Caco-2 (cell line): Measurements from ENCODE around the gene ABCC3. TPM values are rescaled to one million over a fixed set of nuclear protein-coding genes. Genes with fewer than 3 reads are reported as not detected.

Source experiments
- BruUV-seq: library from RNA; stranded (reverse); fragments of 400-500 nt; replicated peaks from 2 replicates; lab custom pipeline; 2021; lab: Mats Ljungman, UMichigan
- CTCF ChIA-PET: fragments of 300-600 bp; sonication (Branson Sonifier 250); formaldehyde crosslinking; loops from one replicate; lab custom pipeline; 2022; ENCODE audit warnings: antibody characterized with exemption; lab: Charles Lee
- POLR2A ChIA-PET: fragments of 300-600 bp; sonication (Branson Sonifier 250); formaldehyde crosslinking; loops from one replicate; lab custom pipeline; 2022; ENCODE audit warnings: antibody characterized with exemption; lab: Charles Lee
- DNase-seq, 2 experiments: peaks; one replicate each; pipeline versions ENCODE4 v3.0.0 to v3.0.0-alpha.2; 2020 to 2022
- H3K27me3 ChIP-seq: replicated peaks from 2 replicates; pipeline ENCODE4 v1.6.0; 2011; ENCODE audit warnings: low read length; ENCODE audit not compliant: control insufficient read depth, insufficient read depth
- H3K36me3 ChIP-seq: 2 replicates; pipeline ENCODE4 v1.5.1; 2011; ENCODE audit warnings: low read length; ENCODE audit not compliant: control insufficient read depth, insufficient read depth
- H3K4me1 ChIP-seq: fragments of 250-450 bp; sonication (Bioruptor Pico); 2 replicates; pipeline ENCODE4 v1.5.1; 2020; ENCODE audit warnings: mild to moderate bottlenecking
- H3K4me3 ChIP-seq: 2 replicates; pipeline ENCODE4 v1.5.1; 2011; ENCODE audit warnings: low read depth, mild to moderate bottlenecking, control low read depth, low read length
- H3K9me3 ChIP-seq: fragments of 250-450 bp; sonication (Bioruptor Pico); 2 replicates; pipeline ENCODE4 v1.5.1; 2020; ENCODE audit warnings: mild to moderate bottlenecking, moderate library complexity
- H3K27ac Mint-ChIP-seq: one replicate; pipeline ENCODE4 v1.8.0; 2022; ENCODE audit warnings: mixed read lengths; ENCODE audit not compliant: unreplicated experiment
- H3K27me3 Mint-ChIP-seq: one replicate; pipeline ENCODE4 v1.8.0; 2022; ENCODE audit warnings: mixed read lengths; ENCODE audit not compliant: insufficient read depth, unreplicated experiment
- H3K36me3 Mint-ChIP-seq: one replicate; pipeline ENCODE4 v1.8.0; 2022; ENCODE audit warnings: mild to moderate bottlenecking, mixed read lengths; ENCODE audit not compliant: insufficient read depth, unreplicated experiment
- H3K4me1 Mint-ChIP-seq: one replicate; pipeline ENCODE4 v1.8.0; 2022; ENCODE audit warnings: low read depth, mixed read lengths; ENCODE audit not compliant: unreplicated experiment
- H3K4me3 Mint-ChIP-seq: one replicate; pipeline ENCODE4 v1.8.0; 2022; ENCODE audit warnings: mild to moderate bottlenecking, moderate library complexity, mixed read lengths; ENCODE audit not compliant: unreplicated experiment
- H3K9me3 Mint-ChIP-seq: one replicate; pipeline ENCODE4 v1.8.0; 2022; ENCODE audit warnings: mixed read lengths; ENCODE audit not compliant: unreplicated experiment
- CTCF ChIP-seq, 2 experiments: fragments of 200-600 bp in 1 of 2; IDR thresholded peaks; 1 replicate in 1 of 2; 2 replicates in 1 of 2; pipeline versions ENCODE4 v1.5.1 to v1.8.0; 2011 to 2022; ENCODE audit warnings: antibody characterized with exemption in 1 of 2, control low read depth in 1 of 2, inconsistent platforms in 1 of 2, low read depth in 1 of 2, low read length in 1 of 2, mild to moderate bottlenecking in 1 of 2, moderate library complexity in 1 of 2; ENCODE audit not compliant: insufficient read depth in 1 of 2, severe bottlenecking in 1 of 2, unreplicated experiment in 1 of 2
- intact Hi-C: fragments of 100-400 bp; cut with micrococcal nuclease; formaldehyde crosslinking; loops from one replicate; pipeline ENCODE4 v1.10.0; 2022; ENCODE audit not compliant: unreplicated experiment
- total RNA-seq: library from RNA; stranded (reverse); gene quantifications from 2 replicates; pipeline ENCODE4 v1.2.3, GENCODE V29; 2022

ABCC3 gene
- total RNA-seq, 1 experiment from 2014 or later: 45.6 TPM

- Mint-ChIP-seq H3K27ac (no peak overlapping the region), H3K27me3 (no peaks in the 10 kb centered on the region)
- POLR2A ChIA-PET: no interaction called here
Measured at GRCh38 chr17:50586421-50587247, 48.0 kb upstream of the ABCC3 start.

GRCh38 chr17:50587571-50587970, 47.1 kb upstream of the ABCC3 start:
- CTCF ChIA-PET: interaction anchor here (0.9 kb wide), 1 partner anchor 38 kb away, joined by 3 read pairs; no protein-coding TSS in a partner anchor
- intact Hi-C loops: no loop called here
- DNase-seq: no peak
- Histone ChIP-seq H3K9me3 (no peaks in the 10 kb centered on the region), H3K4me1 (peaks cover 9% of the 10 kb centered on the region), H3K36me3 (no peaks in the 10 kb centered on the region), H3K27me3 (no peaks in the 10 kb centered on the region), H3K4me3 (no peak overlapping the region)
- BruUV-seq: no TSS peak
- peaks cover 7% of the 10 kb centered on the region for H3K4me1 Mint-ChIP-seq
- H3K4me3 Mint-ChIP-seq: no peak overlapping the region
- no peaks in the 10 kb centered on the region for H3K9me3 Mint-ChIP-seq
- POLR2A ChIA-PET: no interaction called here
- TF ChIP-seq CTCF (IDR thresholded peaks at IDR 0.05; ENCODE audit: insufficient read depth in 1 of 2, low read depth in 1 of 2, low read length in 1 of 2, severe bottlenecking in 1 of 2, unreplicated experiment in 1 of 2): no peak
- H3K27me3 Mint-ChIP-seq: no peaks in the 10 kb centered on the region
- no peak overlapping the region for H3K27ac Mint-ChIP-seq
- H3K36me3 Mint-ChIP-seq: no peaks in the 10 kb centered on the region

More at GRCh38 chr17:50586421-50587247, 48.0 kb upstream of the ABCC3 start:
- DNase-seq: no peak
- no peaks in the 10 kb centered on the region for H3K36me3 ChIP-seq
- peaks cover 9% of the 10 kb centered on the region for H3K4me1 ChIP-seq
- peaks cover 3% of the 10 kb centered on the region; the same call in 1 of the 2 replicates for H3K9me3 ChIP-seq
- H3K4me1 Mint-ChIP-seq: peaks cover 7% of the 10 kb centered on the region
- intact Hi-C loops: no loop called here
- BruUV-seq: no TSS peak
- TF ChIP-seq CTCF (IDR thresholded peaks at IDR 0.05; ENCODE audit: insufficient read depth in 1 of 2, low read depth in 1 of 2, low read length in 1 of 2, severe bottlenecking in 1 of 2, unreplicated experiment in 1 of 2): no peak
- no peaks in the 10 kb centered on the region for H3K9me3 Mint-ChIP-seq
- H3K27me3 ChIP-seq: no peaks in the 10 kb centered on the region
- CTCF ChIA-PET: interaction anchor here (0.5 to 1.2 kb wide), 6 partner anchors 33 to 98 kb away, joined by 3 to 6 read pairs (median 3); no protein-coding TSS in a partner anchor
- H3K36me3 Mint-ChIP-seq: no peaks in the 10 kb centered on the region
- no peak overlapping the region for H3K4me3 ChIP-seq
- no peak overlapping the region for H3K4me3 Mint-ChIP-seq

- no peak overlapping the region for H3K27ac Mint-ChIP-seq
- H3K9me3 ChIP-seq: no peaks in the 10 kb centered on the region
- no peaks in the 10 kb centered on the region for H3K27me3 Mint-ChIP-seq
- no peaks in the 10 kb centered on the region for H3K27me3 ChIP-seq
- no peaks in the 10 kb centered on the region for H3K36me3 Mint-ChIP-seq
- ChIA-PET CTCF (interaction anchor here (0.9 to 1.0 kb wide), 2 partner anchors 37 to 38 kb away, joined by 3 to 4 read pairs; no protein-coding TSS in a partner anchor), POLR2A (interaction anchor here (0.6 kb wide), 1 partner anchor 216 kb away, joined by 3 read pairs; no protein-coding TSS in a partner anchor)
- peaks cover 7% of the 10 kb centered on the region for H3K4me1 Mint-ChIP-seq
- H3K4me3 ChIP-seq: no peak overlapping the region
- H3K36me3 ChIP-seq: no peaks in the 10 kb centered on the region
- no peaks in the 10 kb centered on the region for H3K9me3 Mint-ChIP-seq
- BruUV-seq: no TSS peak
- no peak for DNase-seq
- no peak overlapping the region for H3K4me3 Mint-ChIP-seq
- intact Hi-C loops: no loop called here
- TF ChIP-seq CTCF (IDR thresholded peaks at IDR 0.05; ENCODE audit: insufficient read depth in 1 of 2, low read depth in 1 of 2, low read length in 1 of 2, severe bottlenecking in 1 of 2, unreplicated experiment in 1 of 2): no peak
- H3K4me1 ChIP-seq: peaks cover 9% of the 10 kb centered on the region
Measured at GRCh38 chr17:50588391-50589049, 46.2 kb upstream of the ABCC3 start.
